ENCODE measurements around the gene NCKIPSD. TPM values are rescaled to one million over a fixed set of nuclear protein-coding genes. Genes with fewer than 3 reads are reported as not detected.

NCKIPSD gene
- polyA plus RNA-seq, 1 donor, result 7.5 TPM

Other genes starting within 250 kb of the NCKIPSD start
- gene CCDC51, start 245.8 kb downstream of the NCKIPSD start, polyA plus RNA-seq (ENCODE audit: insufficient read length), result 16.5 TPM
- 187 TPM for gene TMA7, start 245.7 kb downstream of the NCKIPSD start, polyA plus RNA-seq (ENCODE audit: insufficient read length)
- 7.6 TPM for gene ATRIP, start 239.2 kb downstream of the NCKIPSD start, polyA plus RNA-seq (ENCODE audit: insufficient read length)
- gene SHISA5, start 181.7 kb downstream of the NCKIPSD start, polyA plus RNA-seq (ENCODE audit: insufficient read length), result 62.4 TPM
- 6.7 TPM for gene PFKFB4, start 129.1 kb downstream of the NCKIPSD start, polyA plus RNA-seq (ENCODE audit: insufficient read length)
- gene UCN2, start 122.1 kb downstream of the NCKIPSD start, polyA plus RNA-seq (ENCODE audit: insufficient read length), result 0.26 TPM
- 9.3 TPM for gene COL7A1, start 90.6 kb downstream of the NCKIPSD start, polyA plus RNA-seq (ENCODE audit: insufficient read length)
- 180 TPM for gene UQCRC1, start 76.3 kb downstream of the NCKIPSD start, polyA plus RNA-seq (ENCODE audit: insufficient read length)
- not detected for gene TMEM89, start 64.1 kb downstream of the NCKIPSD start, polyA plus RNA-seq (ENCODE audit: insufficient read length)
- gene SLC26A6, start 50.5 kb downstream of the NCKIPSD start, polyA plus RNA-seq (ENCODE audit: insufficient read length), result 8.8 TPM
- 0.36 TPM for gene CELSR3, start 23.0 kb downstream of the NCKIPSD start, polyA plus RNA-seq (ENCODE audit: insufficient read length)
- gene IP6K2, start 31.3 kb upstream of the NCKIPSD start, polyA plus RNA-seq (ENCODE audit: insufficient read length), result 85.4 TPM
- gene PRKAR2A, start 162.0 kb upstream of the NCKIPSD start, polyA plus RNA-seq (ENCODE audit: insufficient read length), result 37.2 TPM
- gene SLC25A20, start 213.0 kb upstream of the NCKIPSD start, polyA plus RNA-seq (ENCODE audit: insufficient read length), result 16.3 TPM
- 62.1 TPM for gene ARIH2, start 232.9 kb upstream of the NCKIPSD start, polyA plus RNA-seq (ENCODE audit: insufficient read length)